Fibroblast of pulmonary artery (primary cell): Measurements from ENCODE around the gene OR4E2.
"Not testable (repeated sequence)": the region's sequence is repeated elsewhere in the genome, so short reads cannot be mapped to it uniquely, and the experiment has no call there.

Experiments
- DNase-seq: peaks from one replicate; pipeline ENCODE4 v3.0.0-alpha.2; 2010; ENCODE audit warnings: low read depth
- H3K4me3 ChIP-seq: replicated peaks from 2 replicates; pipeline ENCODE4 v1.5.1; 2011; ENCODE audit warnings: low read depth, mild to moderate bottlenecking, control low read depth, low read length, moderate library complexity
- CTCF ChIP-seq: IDR thresholded peaks from 2 replicates; pipeline ENCODE4 v1.5.1; 2011; ENCODE audit warnings: mild to moderate bottlenecking, control low read depth, low read length, inconsistent platforms; ENCODE audit errors: missing control alignments

OR4E2 gene

GRCh38 chr14:21653331-21653885 is at the start of gene OR4E2:
Gene OR4E2 (plus strand): TSS chr14:21653835. CDS start chr14:21665083, 11,248 bp downstream.
- H3K4me3 ChIP-seq: no peak within 1 kb of the TSS
- no peak for TF ChIP-seq CTCF
- no peak for DNase-seq

GRCh38 chr14:21612324-21612723 is 41.3 kb upstream of the OR4E2 start:
- no peak overlapping the region for H3K4me3 ChIP-seq
- TF ChIP-seq CTCF: no peak
- no peak for DNase-seq

- no peak overlapping the region for H3K4me3 ChIP-seq
- no peak for DNase-seq
- no peak for TF ChIP-seq CTCF
Observed at GRCh38 chr14:21614240-21614639, 39.4 kb upstream of the OR4E2 start.

GRCh38 chr14:21617614-21618013 is 36.0 kb upstream of the OR4E2 start:
- no peak for TF ChIP-seq CTCF
- DNase-seq: no peak
- H3K4me3 ChIP-seq: no peak overlapping the region

GRCh38 chr14:21626491-21627230 is 27.0 kb upstream of the OR4E2 start:
- no peak for DNase-seq
- H3K4me3 ChIP-seq: no peak overlapping the region
- no peak for TF ChIP-seq CTCF

GRCh38 chr14:21630503-21630902 is 23.1 kb upstream of the OR4E2 start:
- not testable (repeated sequence) for DNase-seq, H3K4me3 ChIP-seq

- no peak for TF ChIP-seq CTCF
- no peak for DNase-seq
Observed at GRCh38 chr14:21631084-21631483, 22.6 kb upstream of the OR4E2 start.

More at GRCh38 chr14:21631084-21631483, 22.6 kb upstream of the OR4E2 start:
- H3K4me3 ChIP-seq: no peak overlapping the region
